ENCODE measurements around the gene MCOLN1. TPM values are rescaled to one million over a fixed set of nuclear protein-coding genes. Genes with fewer than 3 reads are reported as not detected.

Gene MCOLN1
- total RNA-seq, 2 donors from 2014 or later: 11.2 to 13.0 TPM

- Histone ChIP-seq H3K4me1 (peaks cover 0 to 18% of the 10 kb centered on the region in 2 donors), H3K27me3 (no peaks in the 10 kb centered on the region), H3K36me3 (no peaks in the 10 kb centered on the region), H3K9me3 (no peaks in the 10 kb centered on the region), H3K27ac (no peak overlapping the region), H3K4me3 (no peak overlapping the region)
- DNase-seq (ENCODE audit: low spot score): no peak
- TF ChIP-seq, protein P1, sequence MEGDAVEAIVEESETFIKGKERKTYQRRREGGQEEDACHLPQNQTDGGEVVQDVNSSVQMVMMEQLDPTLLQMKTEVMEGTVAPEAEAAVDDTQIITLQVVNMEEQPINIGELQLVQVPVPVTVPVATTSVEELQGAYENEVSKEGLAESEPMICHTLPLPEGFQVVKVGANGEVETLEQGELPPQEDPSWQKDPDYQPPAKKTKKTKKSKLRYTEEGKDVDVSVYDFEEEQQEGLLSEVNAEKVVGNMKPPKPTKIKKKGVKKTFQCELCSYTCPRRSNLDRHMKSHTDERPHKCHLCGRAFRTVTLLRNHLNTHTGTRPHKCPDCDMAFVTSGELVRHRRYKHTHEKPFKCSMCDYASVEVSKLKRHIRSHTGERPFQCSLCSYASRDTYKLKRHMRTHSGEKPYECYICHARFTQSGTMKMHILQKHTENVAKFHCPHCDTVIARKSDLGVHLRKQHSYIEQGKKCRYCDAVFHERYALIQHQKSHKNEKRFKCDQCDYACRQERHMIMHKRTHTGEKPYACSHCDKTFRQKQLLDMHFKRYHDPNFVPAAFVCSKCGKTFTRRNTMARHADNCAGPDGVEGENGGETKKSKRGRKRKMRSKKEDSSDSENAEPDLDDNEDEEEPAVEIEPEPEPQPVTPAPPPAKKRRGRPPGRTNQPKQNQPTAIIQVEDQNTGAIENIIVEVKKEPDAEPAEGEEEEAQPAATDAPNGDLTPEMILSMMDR (IDR thresholded peaks at IDR 0.05): no peak
Observed at GRCh38 chr19:7483720-7484201, 38.7 kb upstream of the MCOLN1 start.

- TF ChIP-seq, protein P1 (IDR thresholded peaks at IDR 0.05): no peak
- no peak for DNase-seq (ENCODE audit: low spot score)
- Histone ChIP-seq H3K4me1 (peaks cover 0 to 21% of the 10 kb centered on the region in 2 donors), H3K4me3 (no peak overlapping the region), H3K9me3 (no peaks in the 10 kb centered on the region), H3K36me3 (no peaks in the 10 kb centered on the region), H3K27ac (no peak overlapping the region), H3K27me3 (no peaks in the 10 kb centered on the region)
Observed at GRCh38 chr19:7486923-7487322, 35.5 kb upstream of the MCOLN1 start.

DNA sequence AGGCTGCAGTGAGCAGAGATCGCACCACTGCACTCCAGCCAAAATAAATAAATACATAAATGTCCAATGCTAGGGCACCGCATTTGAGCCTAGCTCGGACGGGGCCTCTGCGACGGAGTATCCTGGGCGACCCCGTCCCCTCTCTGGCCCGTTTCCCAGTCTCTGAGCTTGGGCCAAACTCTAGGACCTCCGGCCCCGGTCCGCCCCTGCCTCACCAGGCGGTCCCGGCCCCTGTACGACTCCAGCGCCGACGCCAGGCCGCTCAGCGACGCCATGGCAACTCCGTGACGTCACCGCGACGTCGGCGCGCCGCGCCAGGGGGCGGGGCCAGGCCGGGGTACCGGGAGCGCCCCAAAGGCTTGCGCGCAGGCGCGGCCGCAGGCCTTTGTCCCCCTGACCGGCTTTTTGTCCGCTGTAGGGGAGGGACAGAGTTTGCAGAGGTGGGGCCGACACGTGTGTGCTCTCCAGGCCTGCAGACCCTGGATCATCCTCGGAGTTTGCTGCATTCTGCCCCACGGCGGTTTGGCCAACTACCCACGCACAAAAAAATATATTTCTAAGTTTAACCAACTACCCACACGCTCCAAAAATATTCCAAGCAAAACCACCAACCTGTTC, 33.6 kb upstream of the MCOLN1 start, which contains the start of gene PEX11G:
Gene PEX11G (minus strand): TSS at position 300 of the 618 bp plus-strand sequence. CDS start 25 bp downstream, at position 275.
- TF ChIP-seq, protein P1 (IDR thresholded peaks at IDR 0.05): no peak
- Histone ChIP-seq H3K4me3 (peak within 1 kb of the TSS; percentile 64 to 69), H3K9me3 (no peaks in the 10 kb centered on the region), H3K4me1 (peaks cover 0 to 9% of the 10 kb centered on the region in 2 donors), H3K27me3 (no peaks in the 10 kb centered on the region), H3K36me3 (no peaks in the 10 kb centered on the region), H3K27ac (peak within 1 kb of the TSS; percentile 87 to 89)
- peak; percentile 90 for DNase-seq (ENCODE audit: low spot score)

DNA sequence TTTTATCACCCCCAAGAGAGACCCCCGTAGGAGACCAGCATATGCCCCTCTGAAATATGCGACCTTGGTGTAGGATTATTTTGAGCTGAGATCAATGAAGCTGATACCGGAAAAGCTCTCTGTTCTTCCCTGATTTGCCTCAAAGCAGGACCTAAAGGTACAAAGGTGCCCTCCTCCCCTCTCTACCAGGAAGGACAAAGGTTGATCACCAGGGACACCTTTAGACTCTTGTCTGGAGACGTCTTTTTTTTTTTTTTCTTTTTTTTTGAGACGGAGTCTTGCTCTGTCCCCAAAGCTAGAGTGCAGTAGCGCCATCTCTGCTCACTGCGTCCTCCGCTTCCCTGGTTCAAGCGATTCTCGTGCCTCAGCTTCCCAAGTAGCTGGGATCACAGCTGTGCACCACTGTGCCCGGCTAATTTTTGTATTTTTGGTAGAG, 32.8 kb upstream of the MCOLN1 start:
- peaks cover 0 to 15% of the 10 kb centered on the region in 2 donors for H3K4me1 ChIP-seq
- no peaks in the 10 kb centered on the region for H3K27me3 ChIP-seq
- H3K9me3 ChIP-seq: no peaks in the 10 kb centered on the region
- TF ChIP-seq, protein P1 (IDR thresholded peaks at IDR 0.05): no peak
- peak overlapping the region in 1 of 2 donors; percentile 87 for H3K27ac ChIP-seq
- no peak overlapping the region for H3K4me3 ChIP-seq
- DNase-seq (ENCODE audit: low spot score): no peak
- H3K36me3 ChIP-seq: no peaks in the 10 kb centered on the region

GRCh38 chr19:7492142-7492541, 30.3 kb upstream of the MCOLN1 start:
- Histone ChIP-seq H3K27ac (no peak overlapping the region), H3K9me3 (no peaks in the 10 kb centered on the region), H3K4me1 (peaks cover 0 to 17% of the 10 kb centered on the region in 2 donors), H3K4me3 (no peak overlapping the region), H3K27me3 (no peaks in the 10 kb centered on the region), H3K36me3 (no peaks in the 10 kb centered on the region)
- TF ChIP-seq, protein P1 (IDR thresholded peaks at IDR 0.05): no peak
- DNase-seq (ENCODE audit: low spot score): no peak
